Skeletal muscle satellite cell (primary cell): ENCODE measurements around the gene GRWD1.

Experiments
- H3K27me3 ChIP-seq: 2 replicates; pipeline ENCODE4 v1.7.0; 2013; ENCODE audit warnings: low read length; ENCODE audit not compliant: control insufficient read depth, insufficient read depth
- H3K36me3 ChIP-seq: 2 replicates; pipeline ENCODE4 v1.7.0; 2013; ENCODE audit warnings: mild to moderate bottlenecking, control low read depth, low read length; ENCODE audit not compliant: insufficient read depth
- H3K4me1 ChIP-seq: 2 replicates; pipeline ENCODE4 v1.7.0; 2013; ENCODE audit warnings: low read length; ENCODE audit not compliant: control insufficient read depth, insufficient read depth
- H3K4me2 ChIP-seq: 2 replicates; pipeline ENCODE4 v1.7.0; 2013; ENCODE audit warnings: mild to moderate bottlenecking, low read length
- H3K4me3 ChIP-seq: 2 replicates; pipeline ENCODE4 v1.7.0; 2013; ENCODE audit warnings: low read length
- H3K9ac ChIP-seq: 2 replicates; pipeline ENCODE4 v1.7.0; 2013; ENCODE audit warnings: mild to moderate bottlenecking, low read depth, low read length, moderate library complexity
- H3K9me3 ChIP-seq: replicated peaks from 2 replicates; pipeline ENCODE4 v1.7.0; 2013; ENCODE audit warnings: mild to moderate bottlenecking, control low read depth, low read length

GRWD1 gene

DNA sequence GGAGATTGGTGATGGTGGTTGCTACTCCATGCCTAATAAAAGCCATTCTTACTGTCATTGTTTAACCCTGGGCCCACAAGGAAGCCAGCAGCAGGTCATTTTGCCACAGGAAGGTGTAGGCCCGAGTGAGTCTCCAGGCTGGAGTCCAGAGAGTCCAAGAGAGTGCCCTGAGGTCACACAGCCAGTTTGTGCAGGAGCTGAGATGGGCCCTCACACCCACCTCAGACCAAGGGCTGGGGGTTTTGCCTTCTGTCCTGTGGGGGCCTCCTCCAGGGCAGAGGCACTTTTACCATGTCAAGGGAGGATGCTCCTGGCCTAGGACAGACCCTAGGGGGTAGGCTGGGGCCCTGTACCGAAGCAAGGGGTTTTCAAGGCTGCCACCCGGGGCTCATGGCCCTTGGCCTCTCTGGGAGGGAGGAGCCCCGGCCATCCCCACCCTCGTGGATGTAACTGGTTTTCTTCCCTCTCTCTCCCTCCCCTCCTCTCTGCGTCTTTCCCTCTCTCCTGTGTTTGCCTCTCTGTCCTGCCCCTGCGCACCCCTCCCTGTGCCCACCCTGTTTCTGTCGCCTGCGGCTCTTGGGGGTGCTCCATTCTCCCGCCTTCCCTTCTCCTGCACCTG is 31.4 kb downstream of the GRWD1 start:
- Histone ChIP-seq H3K9me3 (no peaks in the 10 kb centered on the region), H3K27me3 (no peaks in the 10 kb centered on the region), H3K4me1 (peaks cover 22% of the 10 kb centered on the region), H3K9ac (no peak overlapping the region), H3K4me3 (no peak overlapping the region), H3K36me3 (peaks cover 71% of the 10 kb centered on the region), H3K4me2 (no peak overlapping the region)

DNA sequence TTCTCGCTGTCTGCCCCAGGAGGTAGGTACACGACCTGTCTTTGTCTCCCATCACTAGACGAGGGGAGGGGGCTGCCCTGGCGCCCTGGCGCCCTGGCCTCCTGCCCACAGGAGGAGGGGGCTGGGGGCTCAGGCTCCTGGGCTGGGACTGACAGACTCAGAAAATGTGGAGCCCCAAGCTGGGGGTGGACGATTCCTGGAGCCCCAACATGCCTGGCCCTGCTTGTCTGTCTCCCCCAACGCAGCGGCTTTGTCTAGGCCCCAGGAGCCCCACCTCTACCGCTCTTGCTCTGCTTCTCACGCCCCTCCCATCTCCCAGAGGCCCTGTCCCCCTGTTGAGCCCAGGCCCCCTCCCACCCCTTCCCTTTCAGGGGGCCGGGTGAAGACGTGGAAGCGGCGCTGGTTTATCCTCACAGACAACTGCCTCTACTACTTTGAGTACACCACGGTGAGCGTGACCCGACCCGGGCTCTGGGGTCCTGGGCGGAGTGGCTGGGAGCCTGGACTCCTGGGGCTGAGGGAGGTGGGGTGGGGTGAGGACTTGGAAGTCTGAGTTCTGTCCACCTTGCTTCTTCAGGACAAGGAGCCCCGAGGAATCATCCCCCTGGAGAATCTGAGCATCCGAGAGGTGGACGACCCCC is 32.0 kb downstream of the GRWD1 start:
- H3K27me3 ChIP-seq = no peaks in the 10 kb centered on the region
- H3K9ac ChIP-seq = no peak overlapping the region
- peaks cover 25% of the 10 kb centered on the region for H3K4me1 ChIP-seq
- no peak overlapping the region for H3K4me3 ChIP-seq
- H3K9me3 ChIP-seq = no peaks in the 10 kb centered on the region
- no peak overlapping the region for H3K4me2 ChIP-seq
- peaks cover 66% of the 10 kb centered on the region for H3K36me3 ChIP-seq

DNA sequence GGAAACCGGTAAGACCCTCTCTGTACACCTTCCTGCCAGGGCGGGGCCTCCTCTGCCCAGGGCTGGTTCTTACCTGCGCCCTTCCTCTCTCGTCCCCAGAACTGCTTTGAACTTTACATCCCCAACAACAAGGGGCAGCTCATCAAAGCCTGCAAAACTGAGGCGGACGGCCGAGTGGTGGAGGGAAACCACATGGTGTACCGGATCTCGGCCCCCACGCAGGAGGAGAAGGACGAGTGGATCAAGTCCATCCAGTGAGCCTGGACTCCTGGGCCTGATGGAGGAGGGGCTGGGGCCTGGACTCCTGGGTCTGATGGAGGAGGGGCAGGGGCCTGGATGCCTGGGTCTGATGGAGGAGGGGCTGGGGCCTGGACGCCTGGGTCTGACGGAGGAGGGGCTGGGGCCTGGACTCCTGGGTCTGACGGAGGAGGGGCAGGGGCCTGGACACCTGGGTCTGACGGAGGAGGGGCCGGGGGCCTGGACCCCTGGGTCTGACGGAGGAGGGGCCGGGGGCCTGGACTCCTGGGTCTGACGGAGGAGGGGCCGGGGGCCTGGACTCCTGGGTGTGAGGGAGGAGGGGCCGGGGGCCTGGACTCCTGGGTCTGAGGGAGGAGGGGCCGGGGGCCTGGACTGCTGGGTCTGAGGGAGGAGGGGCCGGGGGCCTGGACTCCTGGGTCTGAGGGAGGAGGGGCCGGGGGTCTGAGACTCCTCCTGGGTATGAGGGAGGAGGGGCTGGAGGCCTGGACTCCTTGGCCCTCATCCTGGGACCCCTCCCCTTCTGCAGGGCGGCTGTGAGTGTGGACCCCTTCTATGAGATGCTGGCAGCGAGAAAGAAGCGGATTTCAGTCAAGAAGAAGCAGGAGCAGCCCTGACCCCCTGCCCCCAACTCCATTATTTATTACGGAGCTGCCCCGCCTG is 32.8 kb downstream of the GRWD1 start:
- H3K27me3 ChIP-seq = no peaks in the 10 kb centered on the region
- H3K4me1 ChIP-seq = peaks cover 25% of the 10 kb centered on the region
- H3K9ac ChIP-seq = no peak overlapping the region
- H3K4me3 ChIP-seq = no peak overlapping the region
- no peaks in the 10 kb centered on the region for H3K9me3 ChIP-seq
- H3K36me3 ChIP-seq = peaks cover 58% of the 10 kb centered on the region
- no peak overlapping the region for H3K4me2 ChIP-seq

- peaks cover 25% of the 10 kb centered on the region for H3K4me1 ChIP-seq
- no peak overlapping the region for H3K9ac ChIP-seq
- peak overlapping the region; percentile 58 for H3K4me3 ChIP-seq
- H3K4me2 ChIP-seq = peak overlapping the region; percentile 81
- H3K9me3 ChIP-seq = no peaks in the 10 kb centered on the region
- no peaks in the 10 kb centered on the region for H3K27me3 ChIP-seq
- peaks cover 47% of the 10 kb centered on the region for H3K36me3 ChIP-seq
Measured at GRCh38 chr19:48479686-48480085, 33.9 kb downstream of the GRWD1 start.

DNA sequence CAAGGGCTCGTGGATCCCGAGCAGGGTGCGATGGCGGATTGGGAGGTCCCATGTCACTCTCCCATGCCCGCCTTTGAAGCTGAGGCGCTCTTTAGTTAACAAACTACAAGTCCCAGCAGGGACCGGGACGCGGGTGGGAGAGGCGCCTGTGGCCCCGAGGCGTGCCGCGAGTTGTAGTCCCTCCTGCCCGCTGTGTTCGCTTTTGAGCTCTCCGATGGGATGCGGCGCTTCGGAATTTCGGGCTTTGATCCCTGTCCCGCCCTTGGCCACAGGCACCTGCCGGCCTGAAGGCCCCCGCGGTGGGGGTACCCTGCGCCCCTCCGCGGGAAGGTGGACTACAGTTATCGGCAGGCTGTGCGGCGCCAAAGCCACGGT is 34.4 kb downstream of the GRWD1 start:
- Histone ChIP-seq H3K4me2 (peak overlapping the region; percentile 81), H3K9ac (peak overlapping the region; percentile 52), H3K36me3 (peaks cover 42% of the 10 kb centered on the region), H3K4me3 (peak overlapping the region; percentile 58), H3K4me1 (peaks cover 25% of the 10 kb centered on the region), H3K27me3 (no peaks in the 10 kb centered on the region), H3K9me3 (no peaks in the 10 kb centered on the region)

DNA sequence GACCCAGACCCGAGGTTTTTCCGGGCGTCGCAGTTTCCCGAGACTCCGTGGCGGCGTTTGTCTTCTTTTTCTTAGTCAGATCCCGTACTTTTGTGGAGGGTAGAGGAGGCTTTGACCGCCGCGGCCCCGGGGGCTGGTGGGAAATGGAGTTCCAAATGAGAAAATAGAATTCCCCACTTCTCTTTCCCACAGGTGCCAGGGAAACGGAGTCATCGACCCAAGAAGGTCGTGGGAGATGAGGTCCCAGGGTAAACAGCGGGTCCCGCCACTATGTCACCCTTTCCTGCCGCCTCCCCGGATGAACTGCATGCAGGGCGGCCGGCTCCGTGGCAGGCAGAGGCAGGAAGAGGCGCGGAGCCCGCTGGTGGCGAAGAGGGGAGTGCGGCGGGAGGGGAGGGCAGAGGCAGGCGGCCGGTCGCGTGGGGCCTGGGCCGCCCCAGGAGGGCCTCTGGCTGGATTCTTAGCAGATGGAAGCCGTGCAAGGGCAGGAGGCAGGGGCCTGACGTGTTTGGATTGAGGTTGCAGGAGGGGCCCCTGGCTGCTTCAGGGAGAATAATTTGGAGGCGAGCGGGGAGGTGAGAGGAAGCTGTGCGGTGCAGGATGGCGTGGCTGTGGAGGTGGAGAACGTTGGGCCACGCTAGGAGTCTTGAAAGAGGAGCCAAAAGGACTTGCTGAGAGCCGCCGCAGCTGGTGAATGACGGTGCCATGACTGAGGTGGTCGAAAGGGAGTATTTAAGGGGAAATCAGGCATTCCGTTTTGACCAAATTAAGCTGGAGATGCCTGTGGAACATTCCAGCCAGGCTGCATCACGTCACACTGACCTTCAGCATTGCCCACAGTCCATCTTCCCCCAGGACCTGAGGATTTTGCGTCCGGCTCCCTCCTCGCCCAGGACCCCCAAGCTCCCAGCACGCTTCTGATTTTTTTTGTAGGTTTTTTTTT is 35.0 kb downstream of the GRWD1 start:
- H3K9ac ChIP-seq = peak overlapping the region; percentile 52
- peaks cover 25% of the 10 kb centered on the region for H3K4me1 ChIP-seq
- peaks cover 36% of the 10 kb centered on the region for H3K36me3 ChIP-seq
- peak overlapping the region; percentile 58 for H3K4me3 ChIP-seq
- H3K9me3 ChIP-seq = no peaks in the 10 kb centered on the region
- H3K4me2 ChIP-seq = peak overlapping the region; percentile 81
- no peaks in the 10 kb centered on the region for H3K27me3 ChIP-seq

DNA sequence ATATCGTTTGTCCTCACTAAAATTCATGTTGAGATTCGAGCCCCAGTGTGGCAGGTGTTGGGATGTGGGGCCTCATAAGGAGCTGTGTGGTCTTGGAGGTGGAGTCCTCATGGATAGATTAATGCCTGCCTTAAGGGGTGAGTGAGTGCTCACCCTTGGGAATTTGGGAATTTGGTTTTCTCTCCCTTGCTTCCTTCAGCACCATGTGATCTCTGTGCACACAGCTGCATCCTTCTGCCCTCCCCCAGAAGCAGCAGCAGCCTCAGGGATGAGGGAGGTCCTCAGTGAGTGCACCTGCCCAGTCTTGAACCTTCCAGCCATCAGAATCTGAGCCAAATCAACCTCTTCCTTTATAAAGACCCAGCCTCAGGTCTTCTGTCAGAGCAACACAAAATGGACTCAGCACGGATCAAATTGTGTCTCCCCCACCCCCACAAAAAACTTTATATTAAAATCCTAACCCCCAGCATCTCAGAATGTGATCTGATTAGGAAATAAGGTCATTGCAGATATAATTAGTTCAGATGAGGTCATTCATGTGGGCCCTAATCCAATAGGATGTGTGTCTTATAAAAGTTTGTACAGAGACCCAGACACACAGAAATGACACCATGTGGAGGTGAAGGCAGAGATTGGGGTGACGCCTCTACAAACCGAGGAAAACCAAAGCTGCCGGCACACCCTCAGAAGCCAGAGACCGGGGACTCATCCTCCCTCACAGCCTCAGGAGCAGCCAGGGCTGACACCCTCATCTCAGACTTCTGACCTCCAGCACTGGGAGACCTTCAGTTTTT is 36.3 kb downstream of the GRWD1 start:
- Histone ChIP-seq H3K27me3 (no peaks in the 10 kb centered on the region), H3K36me3 (peaks cover 26% of the 10 kb centered on the region), H3K4me2 (no peak overlapping the region), H3K9ac (no peak overlapping the region), H3K4me1 (peaks cover 27% of the 10 kb centered on the region), H3K4me3 (no peak overlapping the region), H3K9me3 (no peaks in the 10 kb centered on the region)

DNA sequence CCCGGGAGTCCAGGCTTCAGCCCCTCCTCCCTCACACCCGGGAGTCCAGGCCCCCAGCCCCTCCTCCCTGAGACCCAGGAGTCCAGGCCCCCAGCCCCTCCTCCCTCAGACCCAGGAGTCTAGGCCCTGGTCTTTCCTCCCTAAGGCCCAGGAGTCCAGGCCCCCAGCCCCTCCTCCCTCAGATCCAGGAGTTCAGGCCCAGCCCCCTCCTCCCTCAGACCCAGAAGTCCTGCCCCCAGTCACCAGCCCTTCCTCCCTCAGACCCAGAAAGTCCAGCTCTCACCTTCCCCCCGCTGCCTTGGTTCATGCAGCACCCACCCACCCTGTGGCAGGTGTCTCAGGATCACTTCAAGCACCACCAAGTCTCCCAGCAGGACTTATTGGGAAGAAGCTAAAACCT is 37.5 kb downstream of the GRWD1 start:
- no peak overlapping the region for H3K4me2 ChIP-seq
- H3K9me3 ChIP-seq = no peaks in the 10 kb centered on the region
- H3K9ac ChIP-seq = no peak overlapping the region
- H3K4me1 ChIP-seq = peaks cover 40% of the 10 kb centered on the region
- H3K4me3 ChIP-seq = no peak overlapping the region
- H3K27me3 ChIP-seq = no peaks in the 10 kb centered on the region
- peaks cover 15% of the 10 kb centered on the region for H3K36me3 ChIP-seq

DNA sequence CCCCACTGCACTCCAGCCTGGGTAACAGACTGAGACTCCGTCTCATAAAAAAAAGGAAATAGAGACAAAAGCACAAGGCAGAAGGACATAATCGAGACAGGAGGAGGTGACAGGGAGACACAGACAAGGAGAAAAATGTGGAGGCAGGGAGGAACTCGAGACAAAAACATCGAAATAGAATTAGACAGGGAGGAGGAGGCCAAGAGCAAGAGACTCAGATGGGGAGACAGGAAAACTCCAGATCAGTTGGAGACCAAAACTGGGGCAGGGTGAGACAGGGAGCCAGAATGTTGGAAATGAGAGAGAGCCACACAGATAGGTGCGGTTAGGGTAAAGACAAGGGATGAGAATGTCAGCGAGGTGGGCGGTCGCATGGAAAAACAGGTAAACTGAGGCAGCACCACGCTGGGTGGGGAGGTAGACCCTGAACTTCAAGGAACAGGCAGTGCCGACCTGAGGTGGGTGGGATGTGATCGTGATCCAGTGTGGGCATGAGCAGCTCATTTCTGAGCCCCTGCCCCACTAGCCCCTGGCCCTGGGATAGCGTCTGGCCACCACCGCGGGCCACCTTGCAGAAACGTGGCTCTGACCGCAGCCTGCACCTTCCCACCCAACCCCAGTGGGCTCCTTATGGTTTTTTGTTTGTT is 38.6 kb downstream of the GRWD1 start:
- no peaks in the 10 kb centered on the region for H3K27me3 ChIP-seq
- no peak overlapping the region for H3K4me2 ChIP-seq
- peaks cover 9% of the 10 kb centered on the region for H3K36me3 ChIP-seq
- H3K4me3 ChIP-seq = no peak overlapping the region
- H3K9me3 ChIP-seq = no peaks in the 10 kb centered on the region
- H3K9ac ChIP-seq = no peak overlapping the region
- H3K4me1 ChIP-seq = peaks cover 42% of the 10 kb centered on the region

- peaks cover 36% of the 10 kb centered on the region for H3K4me1 ChIP-seq
- peaks cover 3% of the 10 kb centered on the region for H3K27me3 ChIP-seq
- no peak overlapping the region for H3K4me3 ChIP-seq
- H3K4me2 ChIP-seq = no peak overlapping the region
- no peaks in the 10 kb centered on the region for H3K9me3 ChIP-seq
- H3K36me3 ChIP-seq = peaks cover 3% of the 10 kb centered on the region
- no peak overlapping the region for H3K9ac ChIP-seq
Measured at GRCh38 chr19:48484931-48485612, 39.3 kb downstream of the GRWD1 start.
